ENCODE results near the gene MECR. TPM values are rescaled to one million over a fixed set of nuclear protein-coding genes. Genes with fewer than 3 reads are reported as not detected.

Gene MECR
- total RNA-seq, 1 donor from 2014 or later: 28.8 TPM

- H3K36me3 Mint-ChIP-seq (ENCODE audit: insufficient read depth): peaks cover 9% of the 10 kb centered on the region
- H3K4me1 Mint-ChIP-seq (ENCODE audit: low read depth): no peaks in the 10 kb centered on the region
- H3K4me3 Mint-ChIP-seq (ENCODE audit: low read depth): no peak overlapping the region
- no peak overlapping the region for H3K27ac Mint-ChIP-seq
- no peaks in the 10 kb centered on the region for H3K27me3 Mint-ChIP-seq
- no peak for DNase-seq (ENCODE audit: low spot score, unreplicated experiment)
- TF ChIP-seq CTCF (IDR thresholded peaks at IDR 0.05; ENCODE audit: unreplicated experiment): no peak
- no peaks in the 10 kb centered on the region for H3K9me3 Mint-ChIP-seq (ENCODE audit: low read depth)
Observed at GRCh38 chr1:29218223-29218622, 12.5 kb downstream of the MECR start.

GRCh38 chr1:29217633-29218032 lies 13.1 kb downstream of the MECR start:
- TF ChIP-seq CTCF (IDR thresholded peaks at IDR 0.05; ENCODE audit: unreplicated experiment): no peak
- H3K4me3 Mint-ChIP-seq (ENCODE audit: low read depth): no peak overlapping the region
- no peaks in the 10 kb centered on the region for H3K4me1 Mint-ChIP-seq (ENCODE audit: low read depth)
- no peaks in the 10 kb centered on the region for H3K27me3 Mint-ChIP-seq
- DNase-seq (ENCODE audit: low spot score, unreplicated experiment): no peak
- H3K36me3 Mint-ChIP-seq (ENCODE audit: insufficient read depth): peaks cover 13% of the 10 kb centered on the region
- no peaks in the 10 kb centered on the region for H3K9me3 Mint-ChIP-seq (ENCODE audit: low read depth)
- H3K27ac Mint-ChIP-seq: no peak overlapping the region

GRCh38 chr1:29213055-29213454 lies 17.7 kb downstream of the MECR start:
- Mint-ChIP-seq H3K4me1 (ENCODE audit: low read depth) (peaks cover 5% of the 10 kb centered on the region), H3K9me3 (ENCODE audit: low read depth) (no peaks in the 10 kb centered on the region), H3K4me3 (ENCODE audit: low read depth) (no peak overlapping the region), H3K27me3 (no peaks in the 10 kb centered on the region), H3K27ac (no peak overlapping the region), H3K36me3 (ENCODE audit: insufficient read depth) (peaks cover 18% of the 10 kb centered on the region)
- no peak for TF ChIP-seq CTCF (IDR thresholded peaks at IDR 0.05; ENCODE audit: unreplicated experiment)
- DNase-seq (ENCODE audit: low spot score, unreplicated experiment): no peak

GRCh38 chr1:29211086-29212030 lies 19.4 kb downstream of the MECR start:
- H3K27me3 Mint-ChIP-seq: no peaks in the 10 kb centered on the region
- H3K36me3 Mint-ChIP-seq (ENCODE audit: insufficient read depth): peaks cover 18% of the 10 kb centered on the region
- TF ChIP-seq CTCF (IDR thresholded peaks at IDR 0.05; ENCODE audit: unreplicated experiment): no peak
- H3K4me1 Mint-ChIP-seq (ENCODE audit: low read depth): peaks cover 5% of the 10 kb centered on the region
- no peak for DNase-seq (ENCODE audit: low spot score, unreplicated experiment)
- H3K27ac Mint-ChIP-seq: no peak overlapping the region
- no peak overlapping the region for H3K4me3 Mint-ChIP-seq (ENCODE audit: low read depth)
- H3K9me3 Mint-ChIP-seq (ENCODE audit: low read depth): no peaks in the 10 kb centered on the region

- no peaks in the 10 kb centered on the region for H3K27me3 Mint-ChIP-seq
- no peak for DNase-seq (ENCODE audit: low spot score, unreplicated experiment)
- H3K4me1 Mint-ChIP-seq (ENCODE audit: low read depth): peaks cover 5% of the 10 kb centered on the region
- TF ChIP-seq CTCF (IDR thresholded peaks at IDR 0.05; ENCODE audit: unreplicated experiment): no peak
- no peak overlapping the region for H3K4me3 Mint-ChIP-seq (ENCODE audit: low read depth)
- no peaks in the 10 kb centered on the region for H3K9me3 Mint-ChIP-seq (ENCODE audit: low read depth)
- H3K36me3 Mint-ChIP-seq (ENCODE audit: insufficient read depth): peaks cover 20% of the 10 kb centered on the region
- H3K27ac Mint-ChIP-seq: no peak overlapping the region
Observed at GRCh38 chr1:29210278-29211085, 20.3 kb downstream of the MECR start.

All from progenitor cell of endocrine pancreas (in vitro differentiated cells).